Endodermal cell (in vitro differentiated cells): ENCODE results near the gene STAC. TPM values are rescaled to one million over a fixed set of nuclear protein-coding genes. Genes with fewer than 3 reads are reported as not detected.

Source experiments
- DNase-seq: peaks from one replicate; pipeline ENCODE4 v3.0.0-alpha.2; 2017
- H3K27ac ChIP-seq: 2 replicates; pipeline ENCODE4 v1.5.1; 2013; ENCODE audit warnings: mild to moderate bottlenecking, low read depth, low read length, moderate library complexity
- H3K27me3 ChIP-seq: 2 replicates; pipeline ENCODE4 v1.6.1; 2013; ENCODE audit warnings: mild to moderate bottlenecking, low read length, moderate library complexity; ENCODE audit not compliant: insufficient read depth, control insufficient read depth, poor library complexity, severe bottlenecking
- H3K36me3 ChIP-seq: 2 replicates; pipeline ENCODE4 v1.7.0; 2013; ENCODE audit warnings: mild to moderate bottlenecking, low read length, moderate library complexity; ENCODE audit not compliant: control insufficient read depth, insufficient read depth
- H3K4me1 ChIP-seq: one replicate; pipeline ENCODE4 v1.7.0; 2013; ENCODE audit warnings: low read length; ENCODE audit not compliant: control insufficient read depth, insufficient read depth
- H3K4me3 ChIP-seq: 2 replicates; pipeline ENCODE4 v1.5.1; 2013; ENCODE audit warnings: mild to moderate bottlenecking, low read length, moderate library complexity
- H3K9ac ChIP-seq: 2 replicates; pipeline ENCODE4 v1.6.1; 2013; ENCODE audit warnings: mild to moderate bottlenecking, low read length, moderate library complexity; ENCODE audit not compliant: poor library complexity, severe bottlenecking; ENCODE audit errors: extremely low read depth
- H3K9me3 ChIP-seq: 2 replicates; pipeline ENCODE4 v1.6.1; 2013; ENCODE audit warnings: mild to moderate bottlenecking, low read length, moderate library complexity; ENCODE audit not compliant: control insufficient read depth
- H3K27ac Mint-ChIP-seq: 2 replicates; pipeline ENCODE4 v1.8.0; 2020; ENCODE audit warnings: mixed read lengths
- H3K27me3 Mint-ChIP-seq: 2 replicates; pipeline ENCODE4 v1.8.0; 2021; ENCODE audit warnings: mild to moderate bottlenecking, mixed read lengths; ENCODE audit not compliant: insufficient read depth
- H3K36me3 Mint-ChIP-seq: 2 replicates; pipeline ENCODE4 v1.8.0; 2020; ENCODE audit warnings: low read depth, mixed read lengths
- H3K4me1 Mint-ChIP-seq: 2 replicates; pipeline ENCODE4 v1.8.0; 2020; ENCODE audit warnings: mixed read lengths
- H3K4me3 Mint-ChIP-seq: 2 replicates; pipeline ENCODE4 v1.8.0; 2020; ENCODE audit warnings: mild to moderate bottlenecking, moderate library complexity, mixed read lengths
- H3K9me3 Mint-ChIP-seq: 2 replicates; pipeline ENCODE4 v1.8.0; 2020; ENCODE audit warnings: mild to moderate bottlenecking, mixed read lengths
- CTCF ChIP-seq: fragments of 200-600 bp; sonication (generic); conservative IDR thresholded peaks from 2 replicates; pipeline ENCODE4 v1.5.0; 2021; ENCODE audit warnings: antibody characterized with exemption, mild to moderate bottlenecking
- WGBS, 2 experiments: methylation state at CpG; one replicate each; pipeline versions ENCODE4 v1.1.5 to v1.1.7; 2013; ENCODE audit warnings: missing lambda C conversion rate in 2 of 2, mixed read lengths in 1 of 2; ENCODE audit not compliant: insufficient coverage in 1 of 2, insufficient read length in 1 of 2; 5-methylcytosine and 5-hydroxymethylcytosine counted together
- total RNA-seq, 2 donors: library from RNA; stranded (reverse); fragmentation: NEBNext Ultra II Directional in 1 of 2; extraction: Animal tissue kit (Norgen Biotek cat#: 25700) in 1 of 2; gene quantifications; 2 replicates in 1 of 2; 3 replicates in 1 of 2; pipeline ENCODE4 v1.2.1, GENCODE V29; 2021

STAC gene
- total RNA-seq, 2 donors from 2014 or later = 0.80 to 1.2 TPM

- no peaks in the 10 kb centered on the region for H3K4me1 ChIP-seq
Observed at GRCh38 chr3:36397841-36398240, 17.5 kb downstream of the STAC start.

GRCh38 chr3:36399933-36400332, 19.6 kb downstream of the STAC start:
- no peaks in the 10 kb centered on the region for H3K9me3 ChIP-seq
- H3K27me3 Mint-ChIP-seq = no peaks in the 10 kb centered on the region
- no peaks in the 10 kb centered on the region for H3K36me3 ChIP-seq
- H3K9me3 Mint-ChIP-seq = no peaks in the 10 kb centered on the region
- H3K9ac ChIP-seq = no peak overlapping the region
- TF ChIP-seq CTCF = no peak
- H3K27ac Mint-ChIP-seq = no peak overlapping the region
- H3K4me1 Mint-ChIP-seq = no peaks in the 10 kb centered on the region
- no peak overlapping the region for H3K27ac ChIP-seq
- no peaks in the 10 kb centered on the region for H3K4me1 ChIP-seq
- H3K36me3 Mint-ChIP-seq = no peaks in the 10 kb centered on the region
- no peak overlapping the region for H3K4me3 Mint-ChIP-seq
- WGBS, 2 experiments = 87 to 92% methylated on average over 2 to 5 of the region's 5 CpGs
- H3K4me3 ChIP-seq = no peak overlapping the region
- no peak for DNase-seq
- H3K27me3 ChIP-seq = peaks cover 5% of the 10 kb centered on the region

More at GRCh38 chr3:36397841-36398240, 17.5 kb downstream of the STAC start:
- no peak for DNase-seq
- Mint-ChIP-seq H3K27me3 (no peaks in the 10 kb centered on the region), H3K36me3 (no peaks in the 10 kb centered on the region), H3K4me3 (no peak overlapping the region), H3K4me1 (no peaks in the 10 kb centered on the region), H3K9me3 (no peaks in the 10 kb centered on the region), H3K27ac (no peak overlapping the region)
- H3K9me3 ChIP-seq = no peaks in the 10 kb centered on the region
- H3K4me3 ChIP-seq = no peak overlapping the region
- no peak overlapping the region for H3K9ac ChIP-seq
- H3K36me3 ChIP-seq = no peaks in the 10 kb centered on the region
- no peak for TF ChIP-seq CTCF
- 88 to 100% methylated on average over 1 to 2 of the region's 2 CpGs for WGBS, 2 experiments
- no peak overlapping the region for H3K27ac ChIP-seq
- peaks cover 5% of the 10 kb centered on the region for H3K27me3 ChIP-seq

- Histone ChIP-seq H3K9ac (no peak overlapping the region), H3K27ac (no peak overlapping the region), H3K27me3 (peaks cover 5% of the 10 kb centered on the region), H3K4me3 (no peak overlapping the region), H3K4me1 (no peaks in the 10 kb centered on the region), H3K9me3 (no peaks in the 10 kb centered on the region), H3K36me3 (no peaks in the 10 kb centered on the region)
- no peaks in the 10 kb centered on the region for H3K9me3 Mint-ChIP-seq
- no peaks in the 10 kb centered on the region for H3K36me3 Mint-ChIP-seq
- no peak for TF ChIP-seq CTCF
- no peak for DNase-seq
- H3K4me1 Mint-ChIP-seq = no peaks in the 10 kb centered on the region
- no peaks in the 10 kb centered on the region for H3K27me3 Mint-ChIP-seq
- WGBS, 2 experiments = 87% methylated on average over 1 of the region's 1 CpG; no CpG with 5 or more reads in 1 of the 2 experiments
- no peak overlapping the region for H3K27ac Mint-ChIP-seq
- no peak overlapping the region for H3K4me3 Mint-ChIP-seq
Observed at GRCh38 chr3:36401056-36401455, 20.8 kb downstream of the STAC start.
